ENCODE measurements around the gene TRPM3.

The TRPM3 gene

DNA sequence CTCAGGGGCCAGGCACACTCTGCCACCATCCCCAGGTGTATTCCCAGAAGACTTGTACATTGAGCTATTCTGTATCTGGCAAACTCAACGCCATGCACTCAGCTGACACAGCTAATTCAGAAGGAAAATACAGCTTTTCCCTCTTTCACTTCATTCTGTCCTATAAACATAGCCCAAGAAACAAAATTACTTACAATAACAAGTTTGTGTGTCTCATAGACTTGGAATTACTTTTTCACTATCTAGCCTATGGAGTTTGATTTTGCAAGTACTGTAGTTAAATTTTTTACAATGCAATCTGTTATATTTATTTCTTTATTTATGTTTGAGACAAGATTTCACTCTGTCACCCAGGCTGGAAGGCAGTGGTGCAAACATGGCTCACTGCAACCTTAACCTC is 581.9 kb downstream of the TRPM3 start:
- DNase-seq: no peak

DNA sequence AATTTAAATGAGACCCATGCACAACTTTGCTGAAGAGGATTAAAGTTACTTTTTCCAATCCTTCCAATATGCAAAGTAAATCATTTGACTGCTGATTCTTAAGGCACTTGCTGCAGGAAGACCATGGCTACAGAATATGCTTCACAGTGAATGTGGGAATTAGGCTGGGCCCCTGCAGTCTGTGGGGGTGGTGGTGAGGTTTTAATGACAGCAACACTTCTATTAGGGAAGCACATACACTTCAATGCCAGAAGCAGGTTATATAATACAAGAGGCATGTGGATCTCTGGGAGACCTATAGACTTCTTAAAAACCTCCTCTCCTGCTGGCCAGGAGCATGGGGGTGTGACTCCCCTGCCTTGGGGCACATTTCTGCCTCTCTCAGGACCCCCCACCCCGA is 582.4 kb downstream of the TRPM3 start:
- DNase-seq: no peak

DNA sequence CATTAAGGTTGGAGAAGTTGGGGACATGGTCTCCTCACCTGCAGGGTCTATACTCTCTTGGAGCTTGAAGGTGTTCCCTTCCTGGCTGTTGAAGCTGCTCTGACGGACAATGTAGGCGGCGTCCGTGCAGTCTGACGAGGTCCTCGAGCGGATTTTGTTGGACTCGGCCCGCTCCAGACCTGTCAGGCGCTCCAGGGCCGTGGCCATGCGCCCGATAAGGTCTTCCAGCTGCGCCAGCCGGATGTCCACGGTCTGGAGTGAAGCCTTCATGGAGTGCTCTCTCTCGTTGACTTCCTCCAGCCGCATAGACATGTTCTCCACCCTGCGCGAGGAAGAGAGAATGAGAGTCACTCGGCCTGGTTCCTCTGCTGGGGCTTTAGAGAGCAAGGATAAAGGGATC is 584.3 kb downstream of the TRPM3 start:
- no peak for DNase-seq

DNA sequence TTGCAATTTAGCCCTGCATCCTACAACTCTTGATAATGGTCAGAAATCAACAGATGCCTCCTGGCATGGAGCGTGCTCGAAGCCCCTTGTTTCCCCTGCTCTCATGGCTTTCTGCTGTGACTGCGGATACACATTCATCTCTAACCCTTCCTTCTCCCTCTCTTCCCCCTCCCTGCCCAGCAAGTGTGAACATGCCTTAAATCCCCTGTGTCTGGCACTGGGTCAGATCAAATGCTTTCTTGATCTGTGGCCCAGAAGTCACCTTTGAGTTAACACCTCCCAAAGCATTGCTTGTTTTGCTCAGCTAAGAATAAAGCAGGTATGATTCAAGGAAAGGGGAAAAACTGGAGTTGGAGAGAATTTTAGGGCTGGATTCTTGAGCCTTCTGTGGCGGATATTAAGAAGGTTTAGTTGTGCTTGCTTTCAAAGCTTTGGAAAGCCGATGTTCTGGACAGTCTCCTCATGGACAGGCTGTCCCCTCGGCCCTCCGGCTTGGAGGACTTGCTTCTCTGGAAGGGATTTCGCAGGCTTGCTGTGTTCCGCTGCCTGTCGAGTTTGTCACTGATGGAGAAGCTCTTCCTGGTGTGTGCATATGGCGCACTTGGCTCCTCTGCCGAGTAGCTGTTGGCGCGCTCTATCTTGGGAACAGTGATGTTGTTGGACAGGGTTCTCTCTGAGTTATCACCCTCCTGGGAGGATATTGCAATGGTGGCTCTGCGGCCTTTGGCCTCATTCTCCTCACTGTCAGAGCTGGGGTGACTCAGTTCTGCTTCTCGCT is 585.7 kb downstream of the TRPM3 start:
- DNase-seq: no peak

DNA sequence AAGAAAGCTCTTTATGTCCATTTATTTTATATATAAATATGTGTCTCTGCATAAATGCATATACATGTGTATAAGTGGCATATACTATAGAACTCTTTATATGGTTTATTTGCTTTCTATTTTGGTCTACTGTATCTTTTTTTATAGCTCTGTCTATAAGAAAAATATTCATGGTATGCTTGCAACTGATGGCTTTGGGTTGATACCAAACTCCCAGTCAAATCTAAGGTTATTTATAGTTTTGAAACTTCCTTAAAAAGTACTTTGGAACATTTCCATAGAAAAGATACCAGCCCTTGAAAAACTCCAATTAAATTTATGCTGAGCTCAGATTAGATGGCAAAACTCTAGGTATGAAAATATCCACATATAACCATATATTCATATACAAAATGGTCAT is 587.0 kb downstream of the TRPM3 start:
- DNase-seq: no peak

DNA sequence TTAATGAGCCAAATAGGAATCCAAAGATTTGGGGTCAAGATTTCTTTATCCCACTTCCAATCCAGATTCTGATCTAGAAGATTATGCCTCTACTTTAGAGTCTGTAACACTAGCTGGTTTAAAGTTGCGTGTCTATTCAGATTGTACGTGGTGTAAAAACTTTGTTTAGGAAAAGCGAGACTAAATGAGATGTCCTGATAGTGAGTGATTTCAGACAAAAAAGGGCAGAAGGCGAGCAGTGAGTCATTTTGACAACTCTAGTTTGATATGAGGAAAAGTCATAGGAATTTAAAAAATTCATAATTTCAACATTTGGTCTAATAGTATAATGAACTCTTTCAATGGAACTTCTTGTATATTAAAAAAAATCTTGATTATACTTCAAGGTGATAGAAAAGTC is 587.4 kb downstream of the TRPM3 start:
- DNase-seq: no peak

DNA sequence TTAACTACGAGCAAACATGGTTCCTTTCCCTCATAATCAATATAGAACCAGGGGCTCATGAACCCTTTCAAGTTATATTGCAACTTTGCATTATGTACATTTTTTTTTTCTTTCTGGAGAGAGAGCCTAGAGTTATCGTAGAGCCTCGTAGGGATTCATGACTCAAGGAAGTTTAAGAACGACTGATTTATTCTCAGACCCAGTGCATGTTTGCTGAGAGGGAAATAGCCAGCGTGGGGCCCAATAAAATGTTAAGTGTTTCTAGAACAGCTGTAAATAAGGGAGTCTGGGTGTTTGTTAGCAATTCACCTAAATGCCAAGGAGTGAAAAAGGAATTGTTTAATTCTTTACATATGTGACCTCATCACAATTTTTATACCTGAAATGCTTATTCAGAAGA is 587.9 kb downstream of the TRPM3 start:
- DNase-seq: no peak

DNA sequence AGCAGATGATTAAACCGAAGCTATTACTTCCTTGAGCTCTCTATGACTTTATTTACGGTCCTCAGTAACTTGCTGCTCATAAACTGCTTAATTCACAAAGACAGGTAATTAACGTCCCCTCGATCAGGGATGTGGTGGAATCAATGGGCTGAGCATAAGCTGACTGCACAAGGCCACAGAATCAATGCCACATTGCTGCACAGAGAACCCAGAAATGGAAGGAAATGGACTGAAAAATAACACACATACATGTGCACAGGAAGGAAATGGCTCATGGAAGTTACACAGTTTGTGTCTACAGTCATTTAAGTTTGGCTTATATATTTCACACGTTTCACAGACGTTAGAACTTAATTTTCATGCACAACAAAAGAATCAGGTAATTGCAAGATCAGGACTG is 588.7 kb downstream of the TRPM3 start:
- DNase-seq: no peak

DNA sequence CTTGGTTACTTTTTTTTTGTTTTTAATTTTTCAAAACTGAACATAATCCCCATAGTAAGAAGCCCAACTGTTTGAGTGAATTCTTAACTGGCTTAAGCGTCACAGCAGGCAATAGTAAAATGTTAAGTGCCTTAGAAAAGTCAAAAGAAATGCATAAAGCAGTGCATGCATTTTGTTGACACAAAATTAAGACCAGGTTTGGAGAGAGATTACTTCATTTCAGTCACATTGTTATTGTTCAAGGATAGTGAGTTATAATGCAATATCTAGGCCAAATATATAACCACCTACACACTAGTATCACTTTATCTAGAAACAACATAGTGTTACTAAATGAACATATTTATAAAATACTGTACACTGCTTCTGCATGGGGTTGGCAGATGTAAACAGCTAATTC is 590.1 kb downstream of the TRPM3 start:
- DNase-seq: no peak

DNA sequence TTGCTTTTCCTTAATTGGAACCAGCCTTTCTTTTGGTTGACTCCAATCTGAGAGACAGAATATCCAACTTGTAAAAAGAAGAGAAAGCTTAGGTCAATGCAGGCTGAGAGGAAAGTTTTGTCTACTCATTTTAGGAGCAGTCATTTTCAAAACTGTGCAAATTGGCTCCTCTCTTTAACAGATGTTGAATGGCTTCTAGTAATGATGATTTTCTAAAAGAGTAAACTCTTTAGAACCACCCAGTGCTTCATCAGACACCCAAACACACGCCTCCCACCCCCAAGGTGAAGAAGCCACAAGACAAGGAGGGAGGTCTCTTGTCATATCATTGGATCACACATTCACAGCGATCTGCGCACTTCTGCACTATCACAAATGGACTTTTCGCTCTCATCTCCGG is 590.7 kb downstream of the TRPM3 start:
- no peak for DNase-seq

DNA sequence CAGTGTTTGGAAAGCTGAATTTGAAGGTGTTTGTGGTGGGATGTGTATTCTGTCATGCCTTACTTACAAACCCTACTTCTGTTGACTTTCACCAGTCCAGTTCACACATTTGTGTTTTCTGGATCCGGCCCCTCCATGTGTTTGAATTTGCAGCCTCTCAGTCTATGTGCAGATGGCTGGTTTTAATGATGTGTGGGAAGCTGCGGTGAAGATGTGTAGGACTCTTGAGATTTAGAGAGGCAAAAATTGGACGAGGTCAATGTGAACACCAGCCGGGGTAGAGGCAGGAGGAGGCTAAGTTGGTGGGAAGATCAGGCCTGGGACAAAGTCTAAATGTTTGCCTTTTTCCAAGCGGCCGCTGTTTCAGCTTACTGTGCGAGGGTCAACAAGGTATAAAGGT is 591.6 kb downstream of the TRPM3 start:
- no peak for DNase-seq

DNA sequence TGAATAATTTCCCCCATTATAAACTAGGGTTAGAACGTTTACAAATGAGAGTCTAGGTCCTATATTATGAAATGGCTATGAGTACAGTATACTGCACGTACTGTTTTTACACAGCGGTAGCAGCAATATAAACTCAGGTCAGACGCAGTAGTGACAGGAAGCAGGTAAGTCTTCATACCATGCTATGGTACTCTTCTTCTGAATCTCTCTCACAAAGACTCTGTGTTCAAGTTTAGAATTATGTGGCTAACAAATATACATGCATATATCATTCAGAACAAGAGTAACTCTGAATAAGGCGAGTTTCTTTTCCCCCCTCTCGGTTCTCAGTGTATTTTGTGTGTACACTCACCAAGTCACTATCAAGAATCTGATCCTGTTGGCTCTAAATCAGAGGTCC is 592.0 kb downstream of the TRPM3 start:
- no peak for DNase-seq

DNA sequence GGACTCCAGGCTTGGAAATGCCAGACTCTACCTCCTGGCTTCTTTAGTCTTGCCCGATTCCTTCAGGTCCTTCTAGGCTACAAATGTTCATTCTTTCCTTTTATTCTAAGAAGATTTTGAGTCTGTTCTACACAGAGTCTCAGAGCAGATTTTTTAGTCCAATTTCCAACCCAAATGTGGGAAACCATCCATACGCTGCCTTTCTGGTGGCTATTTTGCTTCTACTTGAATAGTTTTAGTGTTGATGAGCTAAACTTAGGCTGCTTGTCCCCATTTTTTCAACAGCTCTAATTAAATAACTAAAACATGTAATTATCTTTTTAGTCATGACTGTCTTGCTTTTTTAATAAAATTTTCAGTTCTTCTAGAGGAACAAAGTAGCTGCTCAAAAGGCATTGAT is 594.5 kb downstream of the TRPM3 start:
- DNase-seq: no peak

DNA sequence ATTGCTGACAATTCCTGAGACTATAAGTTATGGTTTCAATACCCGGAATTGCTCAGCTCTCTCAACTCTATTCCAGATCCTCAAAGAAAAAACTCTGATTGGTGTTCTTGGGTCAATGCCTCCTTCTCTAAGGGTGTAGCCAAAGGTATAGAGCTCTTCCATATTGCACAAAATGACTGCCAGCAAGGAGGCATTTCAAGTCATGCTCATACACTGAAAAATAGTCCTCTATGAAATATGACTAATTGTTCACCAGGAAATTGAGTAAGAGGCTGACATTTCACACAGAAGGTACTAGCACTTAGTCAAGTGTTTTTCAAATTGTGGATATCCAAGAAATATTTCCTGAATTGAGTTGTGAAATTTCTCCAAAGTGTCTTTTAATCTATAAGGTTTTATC is 595.9 kb downstream of the TRPM3 start:
- no peak for DNase-seq

DNA sequence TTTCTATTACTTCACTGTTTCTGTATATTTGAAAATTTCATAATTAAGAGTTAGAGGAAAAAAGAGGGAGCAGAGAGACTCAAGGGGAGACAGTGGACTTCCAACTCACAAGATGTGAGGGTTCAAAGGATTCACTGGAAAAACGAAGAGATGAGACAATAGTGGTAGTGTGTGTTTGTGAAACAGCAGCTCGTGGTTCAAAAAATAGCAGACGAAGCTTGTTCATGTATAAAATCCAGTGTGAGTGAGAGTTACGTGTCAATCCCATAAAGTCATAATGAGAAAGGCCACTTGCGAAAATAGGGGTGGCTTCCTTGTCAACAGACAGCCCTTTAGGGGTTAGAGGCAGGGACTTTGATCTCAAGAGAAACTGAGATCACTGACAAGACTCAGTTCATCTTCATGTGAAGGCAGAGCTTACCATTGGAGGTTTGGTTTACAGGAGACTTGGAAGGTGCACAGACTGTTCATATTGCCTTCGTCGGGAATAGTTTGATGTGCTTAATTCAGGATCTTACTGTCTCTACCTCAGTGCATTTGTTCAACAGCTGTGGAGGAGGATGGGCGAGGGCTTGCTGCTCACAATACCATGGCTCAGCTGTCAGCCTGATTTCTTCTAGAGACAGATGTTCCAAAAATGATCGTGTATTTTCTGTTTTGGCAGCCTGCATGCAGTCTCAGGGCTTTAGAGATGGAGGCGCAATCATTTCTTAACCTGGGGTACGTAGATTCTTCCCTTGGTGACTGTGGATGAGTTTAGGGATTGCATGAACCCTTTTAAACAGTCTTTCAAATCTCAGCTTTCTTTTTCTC is 601.3 kb downstream of the TRPM3 start:
- DNase-seq: no peak

DNA sequence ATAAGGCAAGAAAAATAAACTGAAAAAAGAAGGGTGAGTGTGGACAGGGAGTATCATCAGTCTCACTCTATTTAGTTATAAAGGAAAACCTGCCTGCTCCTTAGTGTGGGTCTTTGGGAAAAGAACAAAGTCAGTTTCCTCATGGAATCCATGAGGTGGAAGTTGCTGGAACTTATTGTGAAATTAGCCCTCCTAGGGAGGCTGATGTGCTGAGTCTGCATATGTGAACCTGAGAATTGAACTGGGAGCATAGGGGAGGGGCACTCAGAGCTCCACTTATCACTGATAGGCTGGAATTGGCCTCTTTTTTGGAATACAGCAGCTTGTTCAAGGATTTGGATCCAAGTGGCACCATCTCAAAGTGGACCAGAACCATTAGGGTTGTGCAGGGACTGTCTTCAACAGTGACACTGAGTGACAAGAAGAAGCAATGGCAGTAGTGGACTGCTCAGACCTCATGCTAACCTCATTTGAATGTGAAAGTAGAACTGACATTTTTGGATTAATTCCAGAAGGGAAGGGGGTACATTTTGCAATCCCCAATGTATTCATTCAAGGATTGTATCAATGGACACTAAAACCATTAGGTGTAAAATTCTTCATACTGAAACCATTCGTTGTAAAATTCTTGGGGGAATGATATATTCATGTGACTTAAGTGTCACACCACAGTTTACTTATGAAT is 603.4 kb downstream of the TRPM3 start:
- no peak for DNase-seq

DNA sequence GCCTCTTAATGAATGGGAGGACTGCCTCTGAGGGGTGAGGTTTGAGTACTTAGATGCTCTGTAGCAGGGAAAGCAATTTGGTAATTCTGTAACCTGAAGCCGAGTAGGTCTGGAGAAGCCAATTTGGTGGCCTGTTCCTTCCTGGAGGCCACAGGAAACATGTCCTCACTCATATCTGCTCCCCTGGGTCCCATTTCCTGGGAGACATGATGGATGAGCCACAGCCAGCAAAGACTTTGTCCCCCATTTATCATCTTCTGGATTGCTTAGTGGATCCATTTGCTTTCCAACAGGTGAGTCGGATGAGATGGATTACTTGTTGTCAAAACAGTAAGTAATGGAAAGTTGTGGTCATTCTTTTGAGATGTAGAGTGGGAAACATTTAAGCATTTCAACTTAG is 607.1 kb downstream of the TRPM3 start:
- no peak for DNase-seq

DNA sequence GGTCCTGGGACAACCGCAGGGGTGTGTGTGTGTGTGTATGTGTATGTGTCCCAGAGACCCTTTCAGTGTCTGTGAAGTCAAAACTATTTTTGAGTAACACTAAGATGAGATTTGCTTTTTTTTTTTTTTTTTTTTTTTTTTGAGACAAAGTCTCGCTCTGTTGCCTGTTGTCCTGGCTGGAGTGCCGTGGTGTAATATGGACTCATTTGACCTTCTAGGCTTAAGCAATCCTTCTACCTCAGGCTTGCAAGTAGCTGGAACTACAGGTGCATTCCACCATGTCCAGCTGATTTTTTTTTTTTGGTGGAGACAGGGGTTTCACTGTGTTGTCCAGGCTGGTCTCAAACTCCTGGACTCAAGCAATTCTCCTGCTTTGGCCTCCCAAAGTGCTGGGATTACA is 609.6 kb downstream of the TRPM3 start:
- no peak for DNase-seq

DNA sequence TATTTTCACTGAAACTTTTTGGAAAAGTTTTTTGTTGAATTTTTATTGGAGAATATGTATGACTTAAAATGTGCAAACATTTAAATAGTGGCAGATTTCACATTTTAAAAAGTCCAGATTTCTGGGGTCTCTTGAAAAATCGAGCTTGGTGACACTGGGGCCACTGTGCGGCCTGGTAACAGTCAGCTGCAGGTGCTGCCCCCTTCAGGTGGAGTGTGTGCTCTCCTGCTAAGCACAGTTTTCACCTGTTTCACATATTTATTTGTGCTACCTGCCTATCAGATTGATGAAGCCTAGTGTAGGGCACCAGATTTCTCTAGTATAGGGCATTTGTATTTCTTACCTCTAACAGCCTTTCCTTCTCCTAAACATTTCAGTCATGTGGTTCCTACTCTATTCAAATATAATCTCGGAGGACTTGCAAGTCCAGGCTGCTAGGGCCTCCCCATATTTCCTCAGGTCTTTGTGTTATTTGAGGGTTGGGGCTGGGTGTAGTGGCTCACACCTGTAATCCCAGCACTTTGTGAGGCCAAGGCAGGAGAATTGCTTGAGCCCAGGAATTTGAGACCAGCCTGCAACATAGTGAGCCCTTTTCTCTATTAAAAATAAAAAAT is 611.2 kb downstream of the TRPM3 start:
- DNase-seq: no peak

DNA sequence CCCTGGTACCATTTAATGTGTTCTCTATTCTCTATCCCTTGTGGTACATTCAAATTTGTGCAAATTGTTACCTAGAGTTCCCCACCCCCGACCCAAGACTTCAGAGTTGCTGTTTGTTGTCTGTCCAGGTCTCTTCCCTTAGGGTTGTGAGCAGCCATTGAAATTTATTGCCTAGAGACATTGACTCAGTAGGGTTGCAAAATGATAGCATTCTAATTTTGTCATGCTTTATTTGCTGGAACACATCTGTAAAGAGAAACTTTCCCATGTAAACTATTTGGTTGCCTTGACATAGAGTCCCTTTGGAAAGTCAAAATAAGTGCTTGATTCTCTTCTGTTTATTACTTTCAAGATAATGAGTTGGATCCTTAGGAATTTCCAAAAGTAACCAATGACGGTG is 615.3 kb downstream of the TRPM3 start:
- no peak for DNase-seq

DNA sequence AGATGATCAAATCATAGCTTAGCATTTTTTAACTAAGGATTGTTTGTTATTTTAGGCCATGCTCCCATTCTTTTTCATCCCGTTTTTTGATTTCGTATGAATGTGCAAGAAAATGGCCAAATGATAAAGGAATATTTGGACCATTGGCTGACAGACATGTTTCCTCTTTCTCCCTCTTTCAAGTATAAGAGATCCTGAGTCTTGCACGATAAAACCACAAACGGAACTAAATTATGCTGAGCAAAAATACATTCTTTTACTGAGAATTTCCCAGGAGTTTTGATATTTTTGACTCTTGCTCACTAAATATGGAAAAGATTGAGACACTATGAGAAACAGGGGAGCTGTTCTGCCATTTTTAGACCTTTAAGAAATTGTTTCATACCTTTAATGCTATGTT is 616.6 kb downstream of the TRPM3 start:
- no peak for DNase-seq

DNA sequence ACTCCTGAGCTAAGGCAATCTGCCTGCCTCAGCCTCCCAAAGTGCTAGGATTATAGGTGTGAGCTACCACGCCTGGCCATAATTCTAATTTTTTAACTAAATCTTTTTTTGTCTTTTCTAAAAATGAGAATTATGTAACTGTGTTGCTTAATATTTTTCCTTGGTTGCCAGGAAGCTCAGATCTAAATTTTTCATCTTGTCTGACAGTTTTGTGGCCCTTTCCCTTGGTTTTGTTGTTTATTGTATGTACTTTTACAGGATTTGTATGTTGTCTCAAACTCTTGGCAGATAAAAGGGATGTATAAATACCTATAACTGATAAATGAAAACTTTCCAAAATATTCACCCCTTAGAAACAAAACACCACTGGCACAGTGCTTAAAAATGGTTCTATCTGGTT is 618.7 kb downstream of the TRPM3 start:
- no peak for DNase-seq

DNA sequence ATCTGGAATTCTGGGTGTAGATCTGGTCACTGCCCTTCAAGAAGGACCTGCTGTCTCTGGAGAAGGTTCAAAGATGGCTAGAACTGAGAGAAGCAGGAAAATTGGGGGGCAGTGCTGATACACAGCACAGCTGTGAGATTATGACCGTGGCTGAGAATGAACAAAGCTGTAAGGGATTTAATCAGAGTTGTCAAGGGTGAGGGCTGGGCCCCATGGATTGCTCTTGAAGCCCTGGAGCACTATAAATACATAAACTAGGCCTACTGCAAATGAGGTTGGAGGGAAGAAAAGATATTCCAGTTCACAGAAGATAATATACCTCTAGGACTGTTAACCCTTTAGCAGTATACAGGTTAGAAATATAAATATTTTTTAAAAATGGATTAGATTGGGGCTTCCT is 620.6 kb downstream of the TRPM3 start:
- no peak for DNase-seq

DNA sequence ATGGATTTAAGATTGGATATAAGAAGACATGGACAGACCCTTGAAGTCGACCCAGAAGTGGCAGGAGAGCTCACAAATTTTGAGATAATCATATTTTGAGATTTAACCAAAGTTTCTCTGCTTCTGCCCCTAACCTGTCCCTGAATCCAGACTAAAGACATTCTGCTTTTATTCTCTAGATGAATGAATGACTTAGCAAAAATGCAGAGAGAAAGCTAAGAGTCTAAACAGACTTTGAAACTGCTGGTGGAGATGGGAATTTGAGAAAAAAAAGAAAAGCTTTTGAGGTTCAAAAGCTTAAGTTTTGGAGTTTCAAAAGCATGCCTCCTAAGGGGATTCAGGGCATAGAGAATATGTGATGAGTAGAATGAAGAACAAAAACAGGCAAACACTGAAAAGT is 621.8 kb downstream of the TRPM3 start:
- no peak for DNase-seq
